K562 (cell line): Measurements from ENCODE around the gene SMCO1. TPM values are rescaled to one million over a fixed set of nuclear protein-coding genes. Genes with fewer than 3 reads are reported as not detected.

Experiments
- ATAC-seq: fragments of 200-7000 bp; cut with Tn5 transposase; 3 replicates; pipeline ENCODE4 v1.9.1; 2020; ENCODE audit warnings: moderate library complexity
- BruUV-seq: library from RNA; stranded (reverse); fragments of 400-500 nt; replicated peaks from 2 replicates; lab custom pipeline; 2021; lab: Mats Ljungman, UMichigan
- CTCF ChIA-PET: fragments of 300-600 bp; formaldehyde crosslinking; extraction: SDS; loops from one replicate; lab custom pipeline; 2021; ENCODE audit warnings: low intra/inter-chr PET ratio; lab: Yijun Ruan, JAX
- POLR2A ChIA-PET: fragments of 300-600, 350-650 bp; sonication (Branson Sonifier 250); formaldehyde crosslinking; extraction: SDS; loops from one replicate; lab custom pipeline; 2021; ENCODE audit warnings: antibody characterized with exemption, inconsistent platforms; lab: Yijun Ruan, JAX
- DNase-seq, 4 experiments: peaks; one replicate each; pipeline versions ENCODE4 v3.0.0 to v3.0.0-alpha.2; 2011 to 2018; ENCODE audit warnings: low spot score in 3 of 4, mixed read lengths in 3 of 4; ENCODE audit errors: extremely low read depth in 1 of 4
- FAIRE-seq: peaks from 2 replicates; lab custom pipeline; 2011; peaks lifted over from hg19 to GRCh38; lab: Jason Lieb, UNC
- H2AFZ ChIP-seq: 2 replicates; pipeline ENCODE4 v1.6.0; 2011; ENCODE audit warnings: low read depth, low read length, control low read depth, inconsistent platforms
- H3K27ac ChIP-seq: fragments of 200-600 bp; 3 replicates; pipeline ENCODE4 v1.8.0; 2011; ENCODE audit warnings: low read depth, mild to moderate bottlenecking, control low read depth, inconsistent platforms, low read length, moderate library complexity, mixed read lengths; ENCODE audit errors: extremely low read depth
- H3K27me3 ChIP-seq, 2 experiments: fragments of 300-600 bp in 1 of 2; 2 replicates in 1 of 2; 3 replicates in 1 of 2; pipeline versions ENCODE4 v1.6.0 to v1.8.0; 2011; ENCODE audit warnings: inconsistent platforms in 2 of 2, low read length in 2 of 2, mild to moderate bottlenecking in 1 of 2, mixed read lengths in 1 of 2, moderate library complexity in 1 of 2; ENCODE audit not compliant: control insufficient read depth in 2 of 2, insufficient read depth in 2 of 2
- H3K36me3 ChIP-seq: fragments of 300-600 bp; 3 replicates; pipeline ENCODE4 v1.8.0; 2011; ENCODE audit warnings: mild to moderate bottlenecking, low read length, inconsistent platforms; ENCODE audit not compliant: control insufficient read depth, insufficient read depth
- H3K4me1 ChIP-seq, 2 experiments: fragments of 200-600 bp in 1 of 2; replicated peaks in 1 of 2; 2 replicates in 1 of 2; 3 replicates in 1 of 2; pipeline versions ENCODE4 v1.5.1 to v1.8.0; 2011; ENCODE audit warnings: inconsistent platforms in 2 of 2, low read length in 2 of 2, mild to moderate bottlenecking in 1 of 2, mixed read lengths in 1 of 2, moderate library complexity in 1 of 2; ENCODE audit not compliant: control insufficient read depth in 2 of 2, insufficient read depth in 2 of 2
- H3K4me2 ChIP-seq: 2 replicates; pipeline ENCODE4 v1.6.1; 2011; ENCODE audit warnings: low read length, control low read depth, inconsistent platforms, mixed read lengths; ENCODE audit not compliant: insufficient read depth
- H3K4me3 ChIP-seq: fragments of 200-600 bp; sonication (generic), shearing (Covaris generic); 2 replicates; pipeline ENCODE4 v1.5.1; 2016; ENCODE audit warnings: control low read depth, inconsistent platforms
- H3K79me2 ChIP-seq: fragments of 200-600 bp; 3 replicates; pipeline ENCODE4 v1.8.0; 2011; ENCODE audit warnings: low read length, inconsistent platforms; ENCODE audit not compliant: control insufficient read depth, insufficient read depth
- H3K9ac ChIP-seq, 2 experiments: 2 replicates each; pipeline versions ENCODE4 v1.6.0 to v1.6.1; 2011; ENCODE audit warnings: low read depth in 2 of 2, low read length in 2 of 2, control low read depth in 1 of 2, inconsistent platforms in 1 of 2, mild to moderate bottlenecking in 1 of 2, mixed read lengths in 1 of 2; ENCODE audit not compliant: insufficient read depth in 1 of 2
- H3K9me1 ChIP-seq: one replicate; pipeline ENCODE4 v1.6.0; 2011; ENCODE audit warnings: inconsistent platforms, mild to moderate bottlenecking, low read length, moderate library complexity; ENCODE audit not compliant: control insufficient read depth, insufficient read depth
- H3K9me3 ChIP-seq: replicated peaks from 2 replicates; pipeline ENCODE4 v1.5.1; 2011; ENCODE audit warnings: low read depth, low read length, inconsistent platforms; ENCODE audit not compliant: control insufficient read depth, insufficient read depth
- H4K20me1 ChIP-seq: replicated peaks from 2 replicates; pipeline ENCODE4 v1.6.1; 2011; ENCODE audit warnings: low read length, inconsistent platforms, mixed read lengths; ENCODE audit not compliant: control insufficient read depth, insufficient read depth
- BMI1 ChIP-seq: fragments of 150-350 bp; IDR thresholded peaks from 2 replicates; pipeline ENCODE4 v1.6.1; 2014; ENCODE audit warnings: low read length
- CHD4 ChIP-seq: fragments of 200-600 bp; sonication (generic); IDR thresholded peaks from 3 replicates; pipeline ENCODE4 v1.6.1; 2012; ENCODE audit warnings: low read depth, mild to moderate bottlenecking, mixed read lengths, low read length, inconsistent platforms; ENCODE audit not compliant: insufficient read depth, insufficient replicate concordance, poor library complexity, severe bottlenecking
- EGR1 ChIP-seq: fragments of 450-650 bp; conservative IDR thresholded peaks from 2 replicates; pipeline ENCODE4 v1.6.1; 2017; ENCODE audit warnings: mild to moderate bottlenecking
- EP400 ChIP-seq: fragments of 450-650 bp; IDR thresholded peaks from 2 replicates; pipeline ENCODE4 v1.6.1; 2017; ENCODE audit warnings: antibody characterized with exemption, mild to moderate bottlenecking, moderate library complexity
- HNRNPL ChIP-seq: fragments of 200-400 bp; formaldehyde crosslinking; IDR thresholded peaks from 2 replicates; pipeline ENCODE4 v1.6.1; 2017; ENCODE audit warnings: low read depth, mild to moderate bottlenecking, low read length
- HOXB6 ChIP-seq: fragments of 250-450 bp; sonication (Bioruptor Pico); IDR thresholded peaks from 2 replicates; pipeline ENCODE4 v1.5.1; 2022; ENCODE audit warnings: mild to moderate bottlenecking, borderline replicate concordance
- NCOA2 ChIP-seq, 2 experiments: fragments of 450-650 bp; IDR thresholded peaks; 2 replicates each; pipeline ENCODE4 v1.6.1; 2018; ENCODE audit warnings: mild to moderate bottlenecking in 2 of 2, moderate library complexity in 1 of 2; ENCODE audit not compliant: partially characterized antibody in 2 of 2
- NCOA6 ChIP-seq: fragments of 450-650 bp; IDR thresholded peaks from 2 replicates; pipeline ENCODE4 v1.6.1; 2017; ENCODE audit warnings: mild to moderate bottlenecking
- NELFE ChIP-seq: IDR thresholded peaks from 2 replicates; pipeline ENCODE4 v1.6.1; 2011; ENCODE audit warnings: mild to moderate bottlenecking; ENCODE audit not compliant: insufficient read depth, insufficient read length
- NKRF ChIP-seq: fragments of 450-650 bp; IDR thresholded peaks from 2 replicates; pipeline ENCODE4 v1.6.1; 2016; ENCODE audit warnings: borderline replicate concordance
- PTTG1 ChIP-seq: fragments of 450-650 bp; IDR thresholded peaks from 2 replicates; pipeline ENCODE4 v1.6.1; 2016; ENCODE audit warnings: low read depth, mild to moderate bottlenecking, missing genetic modification characterization, missing compliant biosample characterization
- TAF9B ChIP-seq: fragments of 450-650 bp; IDR thresholded peaks from 2 replicates; pipeline ENCODE4 v1.6.1; 2018; ENCODE audit warnings: mild to moderate bottlenecking; ENCODE audit not compliant: partially characterized antibody
- ZNF124 ChIP-seq: sonication (generic); formaldehyde crosslinking; IDR thresholded peaks from 2 replicates; pipeline ENCODE4 v1.8.1; 2022; ENCODE audit warnings: missing genetic modification reagents
- ZNF212 ChIP-seq: fragments of 450-650 bp; formaldehyde crosslinking; IDR thresholded peaks from 2 replicates; pipeline ENCODE4 v1.4.0; 2020; ENCODE audit warnings: mild to moderate bottlenecking
- ZNF263 ChIP-seq: sonication (generic); formaldehyde crosslinking; IDR thresholded peaks from 2 replicates; pipeline ENCODE4 v1.8.0; 2022; ENCODE audit warnings: mild to moderate bottlenecking, missing genetic modification reagents, borderline replicate concordance
- ZNF584 ChIP-seq: fragments of 200-800 bp; sonication (Bioruptor generic); IDR thresholded peaks from 2 replicates; pipeline ENCODE4 v1.6.1; 2016; ENCODE audit warnings: low read depth, mild to moderate bottlenecking, missing genetic modification characterization, missing compliant biosample characterization
- WGBS: fragments of 100-300 bp; shearing (Covaris generic); methylation state at CpG from one replicate; pipeline ENCODE4 v1.1.6; 2016; ENCODE audit warnings: low coverage, mixed read lengths; ENCODE audit not compliant: insufficient coverage; ENCODE audit errors: missing lambda C conversion rate; 5-methylcytosine and 5-hydroxymethylcytosine counted together
- in situ Hi-C: fragments of 300-500 bp; cut with MboI; formaldehyde crosslinking; loops from 4 replicates; pipeline ENCODE4 v1.15.0; 2018; ENCODE audit warnings: inconsistent platforms, mixed read lengths
- intact Hi-C: fragments of 100-400 bp; cut with micrococcal nuclease; formaldehyde crosslinking; loops from 2 replicates; pipeline ENCODE4 v1.14.2; 2022
- polyA plus RNA-seq, 8 experiments: library from polyadenylated mRNA; depleted of rRNA in 4 of 8; stranded (reverse) in 5 of 8; unstranded in 3 of 8; fragments of >200 nt; fragmentation: Nextera tagmentation in 2 of 8; fragmentation: Illumina TruSeq in 1 of 8; extraction: Ambion mirVana in 2 of 8; extraction: Trizol in 1 of 8; gene quantifications; 2 replicates each; pipeline versions ENCODE4 v1.2.1 to v1.2.3, GENCODE V29; 2011 to 2014; ENCODE audit warnings: inconsistent platforms in 1 of 8, missing spikeins in 1 of 8
- total RNA-seq, 7 experiments: library from RNA; depleted of rRNA in 6 of 7; stranded (reverse); fragments of >200 nt in 6 of 7; fragmentation: Illumina TruSeq in 2 of 7; extraction: Trizol in 2 of 7; gene quantifications; 2 replicates each; pipeline versions ENCODE4 v1.2.1 to v1.2.3, GENCODE V29; 2011 to 2021; ENCODE audit warnings: low replicate concordance in 1 of 7

The SMCO1 gene
- total and polyA plus RNA-seq, 9 of the 15 experiments (the other 6 are each of a cell fraction or from before 2014, with no cell fraction given) = 0.05 to 0.35 (median 0.12) TPM; not detected in 5

DNA sequence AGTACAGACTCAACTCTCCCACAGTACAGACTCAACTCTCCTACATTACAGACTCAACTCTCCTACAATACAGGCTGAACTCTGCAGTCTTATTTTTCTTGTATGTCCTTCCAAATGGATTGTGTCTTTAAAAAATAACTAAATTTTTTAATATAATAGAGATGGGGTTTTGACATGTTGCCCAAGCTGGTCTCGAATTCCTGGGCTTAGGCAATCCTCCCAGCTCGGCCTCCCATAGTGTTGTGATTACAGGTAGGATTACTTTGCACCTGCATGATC lies 51.7 kb downstream of the SMCO1 start:
- ATAC-seq = no peak
- BruUV-seq = no TSS peak

More for the DNA sequence above, 51.7 kb downstream of the SMCO1 start:
- intact Hi-C loops = no loop called here
- H4K20me1 ChIP-seq = no peaks in the 10 kb centered on the region
- in situ Hi-C loops = no loop called here
- no peak overlapping the region for H2AFZ ChIP-seq
- peaks cover 9% of the 10 kb centered on the region; the same call in 1 of the 3 replicates for H3K36me3 ChIP-seq
- FAIRE-seq = no peak
- no peak overlapping the region for H3K9ac ChIP-seq
- no peaks in the 10 kb centered on the region for H3K79me2 ChIP-seq
- 63% methylated on average over 2 of the region's 2 CpGs for WGBS
- no peaks in the 10 kb centered on the region for H3K27me3 ChIP-seq
- no peaks in the 10 kb centered on the region for H3K9me1 ChIP-seq
- no peaks in the 10 kb centered on the region for H3K9me3 ChIP-seq
- POLR2A ChIA-PET = interaction anchor here (1.0 kb wide), 1 partner anchor 31 kb away, joined by 3 read pairs; no protein-coding TSS in a partner anchor
- TF ChIP-seq NCOA6 (no peak), CHD4 (no peak), HOXB6 (CRISPR knock-in tag) (no peak), ZNF584 (CRISPR knock-in tag) (no peak), ZNF124 (CRISPR knock-in tag) (no peak), HNRNPL (no peak), EGR1 (no peak), BMI1 (no peak), EP400 (no peak), NELFE (no peak), NKRF (no peak), TAF9B (no peak), PTTG1 (tag) (no peak), ZNF263 (no peak), ZNF212 (CRISPR knock-in tag) (no peak), NCOA2 (IDR thresholded peaks at IDR 0.05; ENCODE audit: partially characterized antibody in 2 of 2) (no peak)
- H3K27ac ChIP-seq = no peak overlapping the region
- DNase-seq = no peak
- no peaks in the 10 kb centered on the region for H3K4me1 ChIP-seq
- H3K4me2 ChIP-seq = no peak overlapping the region
- H3K4me3 ChIP-seq = no peak overlapping the region
- CTCF ChIA-PET = no interaction called here
